GM04504 (cell line): ENCODE data around the gene SLC1A5.
"Not testable (repeated sequence)": the region's sequence is repeated elsewhere in the genome, so short reads cannot be mapped to it uniquely, and the experiment has no call there.

Experiments
- DNase-seq: peaks from one replicate; pipeline ENCODE4 v3.0.0-alpha.2; 2012; ENCODE audit warnings: low read depth

Gene SLC1A5

DNA sequence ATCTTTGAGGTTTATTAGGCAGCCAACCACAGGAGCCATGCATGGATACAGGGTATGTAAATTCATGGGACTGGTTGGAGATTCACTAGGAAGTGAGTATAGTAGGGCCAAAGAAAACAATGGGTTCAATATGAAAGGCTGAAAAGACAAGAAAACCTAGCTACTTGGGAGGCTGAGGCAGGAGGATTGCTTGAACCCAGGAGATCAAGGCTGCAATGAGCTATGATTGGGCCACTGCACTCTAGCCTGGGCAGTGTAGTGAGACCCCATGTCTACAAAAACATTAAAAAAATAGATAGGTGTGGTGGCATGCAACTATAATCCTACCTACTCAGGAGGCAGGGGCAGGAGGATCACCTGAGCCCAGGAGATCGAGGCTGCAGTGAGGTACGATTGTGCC is 10.3 kb upstream of the SLC1A5 start:
- DNase-seq: no peak

DNA sequence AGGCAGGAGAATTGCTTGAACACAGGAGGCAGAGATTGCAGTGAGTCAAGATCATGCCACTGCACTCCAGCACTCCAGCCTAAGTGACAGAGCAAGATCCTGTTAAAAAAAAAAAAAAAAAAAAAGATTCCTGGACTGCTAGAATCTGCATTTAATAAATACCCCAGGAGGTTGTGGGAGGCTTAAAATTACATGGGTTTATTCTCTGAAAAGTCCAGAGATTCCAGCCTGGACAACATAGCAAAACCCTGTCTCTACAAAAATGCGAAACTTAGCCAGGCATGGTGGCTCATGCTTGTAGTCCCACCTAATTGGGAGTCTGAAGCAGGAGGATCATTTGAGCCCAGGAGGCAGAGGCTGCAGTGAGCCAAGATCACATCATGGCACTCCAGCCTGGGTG is 9.5 kb upstream of the SLC1A5 start:
- DNase-seq: no peak

DNA sequence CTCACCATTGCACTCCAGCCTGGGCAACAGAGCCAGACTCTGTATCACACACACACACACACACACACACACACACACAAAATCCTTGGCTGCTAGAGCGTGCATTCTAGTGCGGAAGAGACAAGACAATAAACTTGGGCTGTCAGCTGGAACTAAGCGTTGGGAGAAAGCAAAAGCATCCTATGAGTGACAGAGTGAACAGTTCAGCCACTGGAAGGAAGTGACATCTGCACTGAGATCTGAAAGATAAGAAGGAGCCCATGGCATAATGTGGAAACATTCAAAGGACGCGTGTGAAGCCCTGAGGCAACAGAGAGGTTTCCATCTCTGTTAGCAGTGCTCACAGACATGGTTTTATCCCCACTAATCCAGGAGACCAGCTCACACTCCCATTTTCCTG is 3.5 kb upstream of the SLC1A5 start:
- DNase-seq: no peak

DNA sequence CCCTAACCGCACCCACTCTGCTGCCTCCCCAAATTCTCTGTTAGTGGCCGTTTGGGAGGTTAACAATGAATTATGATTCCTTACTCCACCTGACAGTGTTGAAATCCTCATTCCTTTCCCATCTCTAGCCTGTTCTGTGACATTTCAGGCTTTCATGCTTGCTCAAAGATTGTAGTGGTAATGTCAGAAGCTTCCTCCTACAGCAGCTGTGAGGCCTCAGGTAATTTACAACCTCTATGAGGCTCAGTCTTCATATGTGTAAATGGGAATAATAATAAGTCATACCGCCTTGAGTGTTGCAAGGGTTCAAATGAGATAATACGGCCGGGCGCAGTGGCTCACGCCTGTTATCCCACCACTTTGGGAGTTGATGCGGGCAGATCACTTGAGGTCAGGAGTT is 977 bp upstream of the SLC1A5 start:
- no peak for DNase-seq

DNA sequence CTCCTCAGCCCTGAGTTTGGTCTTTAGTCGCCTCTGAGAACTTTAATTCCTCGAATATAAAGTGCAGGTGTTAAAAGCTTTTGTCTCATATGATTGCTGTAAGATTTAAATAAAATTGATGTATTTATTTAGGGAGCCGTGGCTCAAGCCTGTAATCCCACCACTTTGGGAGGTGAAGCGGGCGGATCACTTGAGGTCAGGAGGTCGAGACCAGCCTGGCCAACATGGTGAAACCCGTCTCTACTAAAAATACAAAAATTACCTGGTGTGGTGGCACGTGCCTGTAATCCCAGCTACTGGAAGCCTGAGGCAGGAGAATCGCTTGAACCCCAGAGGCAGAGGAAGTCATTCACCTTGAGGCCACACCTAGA is 559 bp upstream of the SLC1A5 start:
- DNase-seq: no peak

DNA sequence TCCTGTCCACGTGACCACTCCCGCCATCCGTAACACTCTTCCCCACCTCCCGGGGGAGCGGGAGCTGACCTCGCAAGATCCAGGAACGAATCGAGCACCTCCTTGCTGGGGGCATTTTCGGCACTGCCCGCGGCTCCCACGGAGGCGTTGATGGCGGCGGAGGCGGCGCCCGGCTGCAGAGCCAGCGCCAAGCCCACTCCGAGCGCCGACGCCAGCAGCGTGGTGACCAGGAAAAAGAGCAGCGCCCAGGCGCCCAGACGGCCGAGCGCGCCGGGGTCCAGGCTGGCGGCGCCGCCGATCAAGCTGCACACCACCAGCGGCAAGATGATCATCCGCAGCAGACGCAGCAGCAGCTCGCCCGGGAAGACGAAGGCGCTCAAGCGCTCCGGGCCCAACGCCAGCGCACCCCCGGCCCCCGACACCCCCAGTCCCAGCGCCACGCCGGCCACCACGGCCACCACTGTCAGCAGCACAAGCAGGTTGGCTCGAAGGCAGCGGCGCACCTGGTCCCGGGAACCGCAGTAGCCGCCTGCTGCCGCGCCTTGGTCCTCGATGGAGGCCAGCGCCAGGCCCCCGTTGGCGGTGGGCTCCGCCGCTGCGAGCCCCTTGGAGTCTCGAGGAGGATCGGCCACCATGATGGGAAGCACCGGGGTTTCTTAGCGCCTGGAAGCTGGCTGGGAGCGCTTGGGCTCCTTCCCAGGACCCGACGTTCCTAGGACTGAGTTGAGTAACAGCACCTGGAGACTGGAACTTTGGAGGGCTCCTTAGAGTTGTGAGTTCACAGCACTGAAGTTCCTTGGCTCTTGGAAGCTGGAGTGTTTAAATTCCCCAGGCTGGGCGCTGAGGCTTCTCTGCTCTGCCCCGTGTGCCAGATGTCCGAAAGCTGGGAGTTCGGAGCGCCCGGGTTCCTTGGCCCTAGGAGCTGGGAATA is 798 bp downstream of the SLC1A5 start:
- DNase-seq: no peak

DNA sequence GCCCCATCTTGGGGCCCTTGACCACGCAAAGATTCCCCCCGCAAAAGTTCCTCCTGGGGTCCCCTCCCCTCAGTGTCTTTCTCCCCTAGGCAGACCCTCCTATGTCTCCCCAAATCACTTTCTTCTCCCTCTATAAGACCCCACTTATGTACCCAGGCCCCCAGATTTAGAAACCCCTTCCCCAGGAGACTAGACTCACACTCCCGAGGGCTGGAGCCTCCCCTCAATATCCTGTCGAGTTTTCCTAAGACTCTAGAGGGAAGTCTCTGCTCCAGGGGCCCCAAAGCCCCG is 1.4 kb downstream of the SLC1A5 start:
- no peak for DNase-seq

DNA sequence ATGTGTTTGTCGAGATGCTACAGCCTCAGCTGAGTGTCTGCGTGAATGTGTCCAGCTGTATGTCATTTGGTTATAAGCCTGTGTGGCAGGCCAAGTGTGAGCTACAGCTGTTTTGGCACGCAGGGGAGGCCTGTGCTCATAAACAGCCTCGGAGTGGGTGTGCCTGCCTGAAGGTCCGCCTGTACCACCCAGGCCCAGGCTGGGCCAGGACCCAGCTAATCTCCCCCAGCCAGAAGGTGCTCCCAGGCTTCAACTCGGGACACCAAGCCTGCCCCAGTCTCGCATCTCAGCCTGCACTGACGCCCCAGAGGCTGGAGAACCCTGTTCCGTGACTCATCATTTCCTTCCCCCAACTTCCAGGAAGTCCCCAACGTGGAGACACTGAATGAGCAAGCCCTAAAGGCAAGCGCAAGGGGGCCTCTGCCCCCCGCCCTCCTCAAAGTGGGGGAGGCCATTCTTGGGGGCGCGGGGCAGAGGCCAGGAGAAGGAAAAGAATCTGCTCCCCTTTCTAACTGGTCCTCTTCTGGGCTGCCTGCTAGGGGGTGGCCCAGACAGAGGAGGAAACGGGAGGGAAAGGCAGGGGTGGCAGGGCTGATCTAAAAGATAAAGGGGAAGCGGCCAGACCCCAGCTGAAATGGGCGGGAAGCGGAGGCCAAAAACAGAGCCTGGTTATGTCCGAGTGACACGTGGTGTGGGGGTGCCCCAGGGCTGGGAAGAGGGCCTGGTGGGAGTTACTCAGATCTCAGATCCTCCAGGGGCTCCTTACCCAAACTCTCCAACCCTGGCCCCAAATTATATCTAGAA is 2.0 kb downstream of the SLC1A5 start:
- DNase-seq: peak; percentile 89

DNA sequence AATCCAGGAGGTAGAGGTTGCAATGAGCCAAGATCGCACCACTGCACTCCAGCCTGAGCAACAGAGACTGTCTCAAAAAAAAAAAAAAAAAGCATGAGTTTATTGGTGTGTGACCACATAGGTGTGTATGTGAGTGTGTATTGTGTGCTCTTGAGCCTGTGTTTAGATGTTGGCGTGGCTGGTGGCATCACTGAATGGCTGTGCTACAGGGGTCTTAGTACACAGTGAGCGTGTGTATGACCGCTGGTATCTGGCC is 2.5 kb downstream of the SLC1A5 start:
- DNase-seq: no peak

DNA sequence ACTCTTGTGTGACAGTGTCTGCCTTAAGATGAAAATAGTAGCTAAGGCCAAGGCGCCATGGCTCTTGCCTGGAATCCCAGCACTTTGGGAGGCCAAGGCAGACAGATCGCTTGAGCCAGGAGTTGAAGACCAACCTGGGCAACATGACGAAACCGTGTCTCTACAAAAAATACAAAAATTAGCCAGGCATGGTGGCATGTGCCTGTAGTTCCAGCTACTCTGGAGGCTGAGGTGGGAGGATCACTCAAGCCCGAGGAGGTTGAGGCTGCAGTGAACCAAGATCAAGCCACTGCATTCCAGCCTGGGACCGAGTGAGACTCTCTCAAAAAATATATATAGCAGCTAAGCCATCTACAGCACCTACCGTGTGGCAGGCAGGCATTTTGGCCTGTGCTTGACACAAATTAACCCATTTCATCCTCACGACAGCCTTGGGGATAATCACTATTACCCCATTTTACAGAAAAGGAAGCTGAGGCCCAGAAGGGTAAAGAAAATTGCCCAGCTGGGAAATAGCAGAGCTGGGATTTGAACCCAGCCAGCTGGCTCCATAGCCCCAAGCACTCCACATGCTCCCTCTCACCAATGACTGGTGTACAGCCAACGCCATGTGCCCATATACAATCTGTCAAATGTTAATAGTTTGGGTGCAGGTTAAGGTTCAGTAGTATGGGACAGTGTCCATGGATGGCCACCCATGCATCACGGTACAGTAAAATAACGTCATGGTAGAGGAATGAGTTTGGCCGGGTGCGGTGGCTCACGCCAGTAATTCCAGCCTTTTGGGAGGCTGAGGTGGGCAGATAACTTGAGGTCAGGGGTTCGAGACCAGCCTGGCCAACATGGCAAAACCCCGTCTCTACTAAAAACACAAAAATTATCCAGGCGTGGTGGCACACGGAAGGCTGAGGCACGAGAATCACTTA is 3.1 kb downstream of the SLC1A5 start:
- DNase-seq: no peak

DNA sequence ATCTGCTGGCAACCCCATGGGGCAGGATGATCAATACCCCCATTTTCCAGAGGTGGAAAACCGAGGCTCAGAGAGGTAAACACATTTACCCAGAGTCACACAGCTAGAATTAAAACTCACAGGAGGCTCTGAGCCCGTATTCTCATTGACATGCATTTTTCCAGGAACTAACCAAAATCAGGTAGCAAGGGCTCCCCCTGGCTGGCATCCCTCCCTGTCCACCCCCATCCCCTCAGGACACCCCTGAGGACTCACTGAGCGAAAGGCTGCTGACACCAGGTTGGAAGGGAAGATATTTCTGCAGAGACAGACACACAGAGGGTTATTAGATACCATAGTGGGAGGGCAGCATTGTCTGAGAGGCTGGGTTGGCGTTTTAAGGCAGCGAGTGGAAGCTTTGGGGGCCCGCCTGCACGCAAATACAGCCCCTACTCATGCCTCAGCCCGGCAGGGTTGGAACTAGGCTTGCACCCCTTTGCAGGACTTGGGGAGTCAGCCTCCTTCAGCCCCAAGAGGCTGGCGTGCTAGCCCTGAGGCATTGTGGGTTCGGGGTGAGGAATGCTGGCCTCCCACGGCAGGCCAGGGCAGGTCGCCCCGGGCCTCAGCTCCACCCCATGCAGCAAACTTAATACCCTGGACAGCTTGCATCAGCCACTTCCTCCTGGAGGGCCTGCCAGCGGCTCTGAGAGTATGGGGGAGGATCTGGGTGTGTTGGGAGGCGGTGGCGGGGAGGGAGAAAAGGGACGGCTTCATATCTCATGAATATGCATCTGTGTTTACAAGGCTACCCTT is 3.9 kb downstream of the SLC1A5 start:
- peak; percentile 91 for DNase-seq

DNA sequence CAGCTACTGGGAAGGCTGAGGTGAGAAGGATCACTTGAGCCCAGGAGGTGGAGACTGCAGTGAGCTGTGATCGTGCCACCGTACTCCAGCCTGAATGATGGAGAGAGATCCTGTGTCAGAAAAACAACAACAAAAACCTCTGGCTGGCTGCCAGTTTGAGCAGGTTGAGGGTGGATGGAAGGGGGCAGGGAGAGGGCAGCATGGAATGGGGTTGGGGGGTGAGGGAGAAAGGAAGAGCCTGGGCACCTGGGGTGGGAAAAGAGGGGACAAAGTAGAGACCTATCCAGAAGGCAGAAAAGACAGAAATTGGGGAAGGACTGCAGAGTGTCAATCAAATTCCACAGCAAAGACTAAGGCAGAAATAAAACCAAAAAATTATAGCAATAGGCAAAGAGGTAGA is 4.7 kb downstream of the SLC1A5 start:
- no peak for DNase-seq

DNA sequence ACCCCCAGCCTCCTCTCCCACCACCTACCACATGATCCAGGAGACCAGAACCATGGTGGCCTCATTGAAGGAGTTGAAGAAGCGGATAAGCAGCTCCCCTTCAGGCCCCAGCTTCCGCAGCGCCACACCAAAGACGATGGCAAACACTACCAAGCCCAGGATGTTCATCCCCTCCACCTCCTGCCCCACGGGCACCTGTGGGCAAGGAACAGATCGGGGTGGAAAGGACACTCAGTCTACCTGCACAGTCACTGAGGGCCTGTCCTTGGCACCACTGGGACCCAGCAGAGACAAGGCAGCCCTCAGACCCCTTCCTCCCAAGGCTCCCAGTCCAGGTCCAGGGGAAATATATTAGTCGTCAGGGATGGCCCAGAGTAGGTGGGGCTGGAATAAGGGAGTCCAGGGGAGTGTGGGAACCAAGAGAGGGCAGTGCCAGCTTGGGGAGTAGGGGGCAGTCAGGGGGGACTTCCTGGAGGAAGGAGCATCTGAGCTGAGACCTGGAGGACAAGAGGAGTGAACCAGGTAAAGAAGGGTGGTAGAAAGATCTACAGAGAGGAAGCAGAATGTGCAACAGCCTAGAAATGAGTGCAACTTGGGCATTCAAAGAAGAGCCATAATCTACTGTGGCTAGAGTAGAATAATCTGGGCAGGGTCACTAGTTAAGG is 5.9 kb downstream of the SLC1A5 start:
- DNase-seq: no peak

DNA sequence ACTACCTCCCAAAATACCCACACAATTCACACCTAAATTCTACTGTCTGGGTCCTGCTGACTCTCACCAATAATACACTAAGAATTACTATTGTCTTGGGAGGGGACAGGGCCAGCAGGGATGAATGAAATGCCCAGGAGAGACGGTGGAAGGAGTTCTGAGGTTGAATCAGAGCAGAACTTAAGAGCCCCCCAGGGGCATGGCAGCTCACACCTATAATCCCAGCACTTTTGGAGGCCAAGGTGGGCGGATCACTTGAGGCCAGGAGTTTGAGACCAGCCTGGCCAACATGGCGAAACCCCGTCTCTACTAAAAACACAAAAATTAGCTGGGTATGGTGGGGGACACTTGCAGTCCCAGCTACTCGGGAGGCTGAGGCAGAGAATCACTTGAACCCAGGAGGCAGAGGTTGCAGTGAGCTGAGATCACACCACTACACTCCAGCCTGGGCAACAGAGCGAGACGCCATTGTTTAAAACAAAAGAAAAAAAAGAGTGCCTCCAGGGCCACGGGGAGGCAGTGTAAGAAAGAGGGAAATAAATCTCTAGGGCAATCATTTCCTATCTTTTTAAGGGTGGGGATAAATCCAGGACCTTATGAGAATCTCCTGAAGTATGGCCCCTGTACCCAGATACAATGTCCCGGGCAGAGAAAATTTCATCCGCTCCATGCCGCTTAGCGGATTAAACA is 10.3 kb downstream of the SLC1A5 start:
- not testable (repeated sequence) for DNase-seq

DNA sequence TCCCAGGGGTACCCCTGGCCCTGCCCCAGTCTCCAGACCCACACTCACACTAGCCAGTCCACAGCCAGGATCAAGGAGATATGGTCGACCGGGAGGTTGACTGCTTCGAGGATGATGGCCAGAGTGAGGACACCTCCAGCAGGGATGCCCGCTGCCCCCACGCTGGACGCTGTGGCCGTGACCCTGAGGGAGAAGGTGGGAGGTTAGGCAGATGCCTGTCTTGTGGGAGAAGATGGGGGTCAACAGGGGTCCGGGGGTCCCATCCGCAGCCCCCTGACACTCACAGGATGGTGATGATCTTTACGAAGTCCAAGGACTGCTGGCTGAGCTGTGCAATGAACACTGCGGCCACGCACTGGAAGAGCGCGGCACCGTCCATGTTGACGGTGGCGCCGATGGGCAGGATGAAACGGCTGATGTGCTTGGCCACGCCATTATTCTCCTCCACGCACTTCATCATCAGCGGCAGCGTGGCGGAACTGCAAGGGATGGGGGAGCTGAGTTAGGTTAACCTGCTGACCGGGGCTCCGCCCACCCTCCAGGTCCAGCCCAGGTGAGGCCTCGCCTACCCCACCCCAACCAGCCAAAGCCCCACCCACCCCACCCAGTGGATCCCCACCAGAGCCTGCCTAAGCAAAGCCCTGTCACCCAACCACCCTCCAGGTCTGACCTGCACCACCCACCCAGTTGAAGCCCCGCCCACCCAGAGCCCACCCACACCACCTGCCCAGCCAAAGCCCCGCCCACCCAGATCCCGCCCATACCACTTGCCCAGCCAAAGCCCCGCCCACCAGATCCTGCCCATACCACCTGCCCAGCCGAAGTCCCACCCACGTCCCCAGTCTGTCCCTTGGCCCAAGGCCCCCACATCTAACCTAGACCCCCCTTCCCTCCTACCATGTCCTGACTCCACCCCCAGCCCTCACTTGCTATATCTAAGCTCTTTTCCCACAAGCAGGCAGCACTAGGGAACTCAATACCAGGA is 11.2 kb downstream of the SLC1A5 start:
- DNase-seq: no peak

DNA sequence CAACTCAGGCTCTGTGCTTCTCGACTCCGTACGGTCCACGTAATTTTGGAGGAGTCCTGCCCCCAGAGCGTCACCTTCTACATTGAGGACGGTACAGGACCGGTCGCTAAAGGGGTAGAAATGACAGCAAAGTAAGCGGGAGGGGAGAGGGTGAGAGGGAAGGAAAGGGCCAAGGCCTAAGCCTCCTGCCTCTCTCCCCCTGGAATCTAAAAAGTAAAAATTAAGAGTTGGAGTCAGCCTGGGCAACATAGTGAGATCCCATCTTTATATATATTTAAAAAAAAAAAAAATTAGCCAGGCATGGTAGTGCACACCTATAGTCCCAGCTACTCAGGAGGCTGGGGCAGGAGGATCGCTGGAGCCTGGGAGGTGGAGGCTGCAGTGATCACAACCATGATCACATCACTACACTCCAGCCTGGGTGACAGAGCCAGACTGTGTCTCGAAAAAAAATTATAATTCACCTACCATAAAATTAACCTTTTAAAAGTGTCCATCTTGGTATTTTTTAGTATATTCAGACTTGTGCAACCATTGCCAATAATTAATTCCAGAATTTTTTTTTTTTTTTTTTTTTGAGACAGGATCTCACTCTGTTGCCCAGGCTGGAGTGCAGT is 12.6 kb downstream of the SLC1A5 start:
- DNase-seq: no peak

DNA sequence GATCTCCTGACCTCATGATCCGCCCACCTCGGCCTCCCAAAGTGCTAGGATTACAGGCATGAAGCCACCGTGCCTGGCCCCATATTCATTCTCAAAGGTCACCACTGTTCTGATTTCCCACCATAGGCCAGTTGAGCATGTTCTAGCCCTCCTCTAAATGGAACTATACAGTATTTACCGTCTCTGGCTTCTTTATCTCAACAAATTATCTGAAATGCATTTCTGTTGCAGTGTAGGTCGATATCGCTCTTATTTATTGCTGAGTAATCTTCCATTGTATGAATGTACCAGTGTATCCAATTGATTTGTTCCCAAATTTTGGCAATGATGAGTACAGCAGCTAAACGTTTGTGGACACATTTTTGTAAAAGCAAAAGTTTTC is 15.4 kb downstream of the SLC1A5 start:
- DNase-seq: no peak

DNA sequence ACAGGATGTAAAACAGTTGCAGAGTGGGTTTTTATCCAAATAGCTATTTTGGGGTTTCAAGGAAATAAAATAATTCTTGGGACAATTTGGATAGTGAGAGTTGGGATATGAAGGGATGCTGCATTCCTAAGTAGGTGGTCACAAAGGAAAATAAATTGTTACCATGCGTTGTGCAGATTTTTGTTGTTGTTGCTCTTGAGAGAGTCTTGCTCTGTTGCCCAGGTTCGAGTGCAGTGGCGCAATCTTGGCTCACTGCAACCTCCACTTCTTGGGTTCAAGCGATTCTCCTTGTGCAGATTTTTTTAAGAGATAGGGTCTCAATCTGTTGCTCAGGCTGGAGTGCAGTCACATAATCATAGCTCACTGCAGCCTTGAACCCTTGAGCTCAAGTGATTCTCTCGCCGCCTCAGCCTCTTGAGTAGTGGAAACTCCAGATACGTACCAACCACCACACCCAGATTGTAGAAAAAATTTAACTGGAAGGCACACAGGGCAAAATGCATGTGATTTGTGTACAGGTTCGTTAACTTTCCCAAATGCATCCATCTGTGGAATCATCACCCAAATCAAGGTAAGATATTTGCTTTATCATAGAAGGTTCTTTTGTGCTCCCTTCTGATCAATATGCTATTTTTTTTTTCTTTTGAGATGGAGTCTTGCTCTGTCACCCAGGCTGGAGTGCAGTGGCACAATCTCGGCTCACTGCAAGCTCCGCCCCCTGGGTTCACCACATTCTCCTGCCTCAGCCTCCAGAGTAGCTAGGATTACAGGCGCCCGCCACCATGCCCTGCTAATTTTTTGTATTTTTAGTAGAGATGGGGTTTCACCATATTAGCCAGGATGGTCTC is 16.0 kb downstream of the SLC1A5 start:
- no peak for DNase-seq
